CD4-positive, alpha-beta memory T cell (primary cell): ENCODE measurements around the gene LRRC70. TPM values are rescaled to one million over a fixed set of nuclear protein-coding genes. Genes with fewer than 3 reads are reported as not detected.

Experiments
- CTCF ChIA-PET: fragments of 350-600 bp; sonication (Branson Sonifier 250); formaldehyde crosslinking; loops from one replicate; lab custom pipeline; 2021; ENCODE audit warnings: inconsistent platforms; ENCODE audit not compliant: partially characterized antibody; lab: Charles Lee
- POLR2A ChIA-PET: fragments of 350-600 bp; sonication (Branson Sonifier 250); formaldehyde crosslinking; loops from one replicate; lab custom pipeline; 2021; ENCODE audit not compliant: partially characterized antibody; lab: Charles Lee
- DNase-seq, 5 donors: peaks; one replicate each; pipeline versions ENCODE4 v3.0.0 to v3.0.0-alpha.2; 2020 to 2022; ENCODE audit warnings: mixed read lengths in 1 of 5
- H3K27ac ChIP-seq: one replicate; pipeline ENCODE4 v1.7.0; 2013; ENCODE audit warnings: low read depth, low read length
- H3K27me3 ChIP-seq: 2 replicates; pipeline ENCODE4 v1.7.0; 2013; ENCODE audit warnings: mild to moderate bottlenecking, low read length, moderate library complexity; ENCODE audit not compliant: insufficient read depth
- H3K36me3 ChIP-seq: 2 replicates; pipeline ENCODE4 v1.7.0; 2013; ENCODE audit warnings: mild to moderate bottlenecking, low read length, moderate library complexity; ENCODE audit not compliant: insufficient read depth
- H3K4me1 ChIP-seq: 2 replicates; pipeline ENCODE4 v1.7.0; 2013; ENCODE audit warnings: mild to moderate bottlenecking, low read length, moderate library complexity; ENCODE audit not compliant: insufficient read depth
- H3K4me3 ChIP-seq, 2 donors: one replicate each; pipeline ENCODE4 v1.7.0; 2013; ENCODE audit warnings: low read length in 2 of 2, mild to moderate bottlenecking in 1 of 2
- H3K9me3 ChIP-seq, 2 donors: one replicate each; pipeline ENCODE4 v1.7.0; 2013; ENCODE audit warnings: low read length in 2 of 2, control low read depth in 1 of 2; ENCODE audit not compliant: control insufficient read depth in 1 of 2
- H3K27ac Mint-ChIP-seq, 7 donors: one replicate each; pipeline ENCODE4 v1.8.0; 2020 to 2021; ENCODE audit warnings: mixed read lengths in 7 of 7, mild to moderate bottlenecking in 6 of 7, inconsistent platforms in 3 of 7, moderate library complexity in 3 of 7
- H3K27me3 Mint-ChIP-seq, 2 donors: one replicate each; pipeline ENCODE4 v1.8.0; 2020 to 2021; ENCODE audit warnings: mixed read lengths in 2 of 2
- H3K36me3 Mint-ChIP-seq, 2 donors: one replicate each; pipeline ENCODE4 v1.8.0; 2020 to 2021; ENCODE audit warnings: mixed read lengths in 2 of 2, inconsistent platforms in 1 of 2, mild to moderate bottlenecking in 1 of 2
- H3K4me1 Mint-ChIP-seq, 4 donors: one replicate each; pipeline ENCODE4 v1.8.0; 2020 to 2021; ENCODE audit warnings: mixed read lengths in 4 of 4, mild to moderate bottlenecking in 1 of 4
- H3K4me3 Mint-ChIP-seq, 8 donors: one replicate each; pipeline ENCODE4 v1.8.0; 2020 to 2021; ENCODE audit warnings: mixed read lengths in 8 of 8, mild to moderate bottlenecking in 7 of 8, moderate library complexity in 6 of 8, inconsistent platforms in 3 of 8
- H3K9me3 Mint-ChIP-seq, 8 donors: one replicate each; pipeline ENCODE4 v1.8.0; 2020 to 2021; ENCODE audit warnings: mixed read lengths in 8 of 8, mild to moderate bottlenecking in 5 of 8, inconsistent platforms in 3 of 8, moderate library complexity in 1 of 8
- intact Hi-C: fragments of 100-400 bp; cut with micrococcal nuclease; formaldehyde crosslinking; loops from one replicate; pipeline ENCODE4 v1.15.1; 2023
- polyA plus RNA-seq, 2 donors: library from polyadenylated mRNA; unstranded; fragments of 300-500 nt; fragmentation: Illumina TruSeq; gene quantifications; one replicate each; pipeline ENCODE4 v1.2.3, GENCODE V29; 2021
- total RNA-seq, 2 experiments: library from RNA; stranded (reverse); gene quantifications; one replicate each; pipeline ENCODE4 v1.2.3, GENCODE V29; 2021

LRRC70 gene
- total and polyA plus RNA-seq, 4 experiments from 2014 or later: 0.17 to 1.4 (median 0.58) TPM

- no peaks in the 10 kb centered on the region for H3K9me3 Mint-ChIP-seq
- intact Hi-C loops: loop anchor here (10.0 kb wide), 1 partner anchor 163 kb away; no protein-coding TSS in a partner anchor
- no peaks in the 10 kb centered on the region for H3K9me3 ChIP-seq
- H3K4me1 ChIP-seq: no peaks in the 10 kb centered on the region
- CTCF ChIA-PET: no interaction called here
- DNase-seq: no peak
- no peaks in the 10 kb centered on the region for H3K4me1 Mint-ChIP-seq
- H3K36me3 ChIP-seq: no peaks in the 10 kb centered on the region
- POLR2A ChIA-PET: no interaction called here
- no peaks in the 10 kb centered on the region for H3K27me3 ChIP-seq
- H3K4me3 ChIP-seq: no peak overlapping the region
- H3K27me3 Mint-ChIP-seq: no peaks in the 10 kb centered on the region
- no peak overlapping the region for H3K27ac ChIP-seq
- peak overlapping the region in 1 of 7 donors; percentile 7 for H3K27ac Mint-ChIP-seq
- H3K36me3 Mint-ChIP-seq: peaks cover 4 to 22% of the 10 kb centered on the region in 2 donors
- no peak overlapping the region for H3K4me3 Mint-ChIP-seq
Measured at GRCh38 chr5:62627901-62628300, 49.3 kb downstream of the LRRC70 start.

Other genes starting within 250 kb of the LRRC70 start
- 10 to 100 TPM; 27.9 to 28.4 TPM for gene DIMT1, start 174.9 kb upstream of the LRRC70 start, total RNA-seq
- 10 to 100 TPM; 52.2 to 53.5 TPM for gene DIMT1, start 174.9 kb upstream of the LRRC70 start, polyA plus RNA-seq
- 10 to 100 TPM; 23.8 to 28.5 TPM for gene IPO11, start 166.1 kb upstream of the LRRC70 start, total RNA-seq
- gene IPO11, start 166.1 kb upstream of the LRRC70 start, polyA plus RNA-seq: 1 to 10 TPM; 8.1 to 8.2 TPM